ENCODE results near the gene ARMH1.

GRCh38 chr1:44733365-44733764 lies 58.9 kb downstream of the ARMH1 start:
- TF ChIP-seq CTCF (tag by site-specific recombination; IDR thresholded peaks at IDR 0.05) = no peak
- no peak for TF ChIP-seq ZNF174 (tag by site-specific recombination; IDR thresholded peaks at IDR 0.05)
- no peak for TF ChIP-seq REST (tag by site-specific recombination; IDR thresholded peaks at IDR 0.05)
- TF ChIP-seq ZNF26 (tag by site-specific recombination; IDR thresholded peaks at IDR 0.05) = no peak
- TF ChIP-seq ZNF548 (tag by site-specific recombination; IDR thresholded peaks at IDR 0.05) = no peak
- TF ChIP-seq ZNF24 (tag by site-specific recombination; IDR thresholded peaks at IDR 0.05) = no peak
- TF ChIP-seq ZNF184 (tag by site-specific recombination; IDR thresholded peaks at IDR 0.05) = no peak
- TF ChIP-seq ZNF18 (tag by site-specific recombination; IDR thresholded peaks at IDR 0.05) = no peak
- TF ChIP-seq ZNF311 (tag by site-specific recombination; IDR thresholded peaks at IDR 0.05; ENCODE audit: borderline replicate concordance) = no peak
- no peak for TF ChIP-seq ZBTB17 (tag by site-specific recombination; IDR thresholded peaks at IDR 0.05)
- no peak for TF ChIP-seq ZNF146 (tag by site-specific recombination; IDR thresholded peaks at IDR 0.05)
- no peak for TF ChIP-seq MEIS1 (CRISPR knock-in tag; IDR thresholded peaks at IDR 0.05; ENCODE audit: borderline replicate concordance)

All from HEK293 (cell line).